PFSK-1 (cell line): ENCODE results near the gene RPGRIP1.

Source experiments
- FOXP2 ChIP-seq: optimal IDR thresholded peaks from 2 replicates; pipeline ENCODE3; 2011; ENCODE audit warnings: borderline replicate concordance, control low read depth, inconsistent platforms; ENCODE audit not compliant: insufficient read depth; ENCODE audit errors: extremely low read length, extremely low read depth
- POLR2AphosphoS5 ChIP-seq: IDR thresholded peaks from 2 replicates; pipeline ENCODE4 v1.6.1; 2012; ENCODE audit warnings: low read depth, mild to moderate bottlenecking, control low read depth, low read length, moderate library complexity
- SIN3A ChIP-seq: IDR thresholded peaks from 2 replicates; pipeline ENCODE4 v1.6.1; 2012; ENCODE audit warnings: mild to moderate bottlenecking, low read length, moderate library complexity, borderline replicate concordance; ENCODE audit not compliant: insufficient read depth
- TAF1 ChIP-seq: IDR thresholded peaks from 2 replicates; pipeline ENCODE4 v1.6.1; 2012; ENCODE audit warnings: low read length, control low read depth, borderline replicate concordance; ENCODE audit not compliant: insufficient read depth
- TF ChIP-seq, protein P1 (sequence below), 2 experiments: IDR thresholded peaks; 2 replicates each; pipeline versions ENCODE4 v1.6.1 to v1.8.0; 2011 to 2012; ENCODE audit warnings: low read depth in 2 of 2, low read length in 2 of 2, control low read depth in 1 of 2, inconsistent platforms in 1 of 2, mild to moderate bottlenecking in 1 of 2, moderate library complexity in 1 of 2; ENCODE audit not compliant: insufficient read depth in 1 of 2

The RPGRIP1 gene

DNA sequence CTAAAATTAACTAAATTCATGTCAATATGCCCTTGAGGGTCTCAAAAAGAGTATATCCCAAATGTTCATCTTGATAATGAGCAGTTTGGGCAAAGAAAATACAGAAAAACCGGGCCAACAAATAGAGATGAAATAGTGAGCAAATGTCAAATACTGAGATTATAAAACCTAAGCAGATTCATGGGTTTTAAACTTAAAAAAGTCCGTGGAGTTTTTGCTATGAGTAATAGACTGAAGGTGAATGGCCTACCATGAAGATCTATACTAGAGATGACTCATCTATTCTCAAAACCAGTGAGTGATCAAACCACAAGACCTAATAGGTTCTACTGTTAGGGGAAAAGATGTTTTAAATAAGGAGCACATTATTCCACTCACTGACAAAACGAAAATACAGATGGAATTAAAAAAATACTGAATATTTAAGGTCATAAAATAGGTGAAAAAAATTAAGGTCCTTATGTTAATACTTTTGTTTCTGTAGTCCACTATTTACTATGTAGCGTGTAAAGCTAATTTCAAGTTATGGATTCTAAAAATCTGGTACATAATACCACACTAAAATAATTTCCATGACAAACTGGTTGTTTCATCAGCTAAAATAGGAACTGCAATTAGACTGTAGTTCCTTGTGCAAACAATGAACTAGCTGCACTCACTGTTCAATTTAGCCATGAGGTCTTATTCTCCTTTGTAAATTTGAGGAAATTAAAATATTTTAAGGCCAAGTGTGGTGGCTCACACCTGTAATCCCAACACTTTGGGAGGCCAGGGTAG lies 15.7 kb upstream of the RPGRIP1 start:
- no peak for TF ChIP-seq POLR2AphosphoS5

DNA sequence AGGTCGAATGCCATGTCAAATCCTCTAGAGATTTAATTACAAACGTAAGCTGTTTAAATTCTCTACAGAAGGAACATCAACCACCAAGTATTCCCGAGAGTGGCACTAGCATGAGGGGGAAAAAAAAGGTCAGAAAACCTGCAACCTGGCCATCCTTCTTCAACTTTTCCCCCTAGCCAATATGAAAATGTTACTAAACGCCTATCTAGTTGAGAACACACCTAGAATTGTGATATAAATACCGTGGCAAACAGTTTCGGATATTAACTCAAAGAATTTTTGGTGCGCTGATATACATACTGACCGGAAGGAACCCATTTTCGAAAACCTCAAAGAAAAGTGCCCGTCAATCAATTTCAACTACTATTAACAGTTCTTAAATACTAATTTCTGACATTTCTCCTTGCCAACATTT lies 12.4 kb upstream of the RPGRIP1 start:
- TF ChIP-seq POLR2AphosphoS5 (no peak), SIN3A (no peak), FOXP2 (no peak), TAF1 (no peak)
- TF ChIP-seq, protein P1, sequence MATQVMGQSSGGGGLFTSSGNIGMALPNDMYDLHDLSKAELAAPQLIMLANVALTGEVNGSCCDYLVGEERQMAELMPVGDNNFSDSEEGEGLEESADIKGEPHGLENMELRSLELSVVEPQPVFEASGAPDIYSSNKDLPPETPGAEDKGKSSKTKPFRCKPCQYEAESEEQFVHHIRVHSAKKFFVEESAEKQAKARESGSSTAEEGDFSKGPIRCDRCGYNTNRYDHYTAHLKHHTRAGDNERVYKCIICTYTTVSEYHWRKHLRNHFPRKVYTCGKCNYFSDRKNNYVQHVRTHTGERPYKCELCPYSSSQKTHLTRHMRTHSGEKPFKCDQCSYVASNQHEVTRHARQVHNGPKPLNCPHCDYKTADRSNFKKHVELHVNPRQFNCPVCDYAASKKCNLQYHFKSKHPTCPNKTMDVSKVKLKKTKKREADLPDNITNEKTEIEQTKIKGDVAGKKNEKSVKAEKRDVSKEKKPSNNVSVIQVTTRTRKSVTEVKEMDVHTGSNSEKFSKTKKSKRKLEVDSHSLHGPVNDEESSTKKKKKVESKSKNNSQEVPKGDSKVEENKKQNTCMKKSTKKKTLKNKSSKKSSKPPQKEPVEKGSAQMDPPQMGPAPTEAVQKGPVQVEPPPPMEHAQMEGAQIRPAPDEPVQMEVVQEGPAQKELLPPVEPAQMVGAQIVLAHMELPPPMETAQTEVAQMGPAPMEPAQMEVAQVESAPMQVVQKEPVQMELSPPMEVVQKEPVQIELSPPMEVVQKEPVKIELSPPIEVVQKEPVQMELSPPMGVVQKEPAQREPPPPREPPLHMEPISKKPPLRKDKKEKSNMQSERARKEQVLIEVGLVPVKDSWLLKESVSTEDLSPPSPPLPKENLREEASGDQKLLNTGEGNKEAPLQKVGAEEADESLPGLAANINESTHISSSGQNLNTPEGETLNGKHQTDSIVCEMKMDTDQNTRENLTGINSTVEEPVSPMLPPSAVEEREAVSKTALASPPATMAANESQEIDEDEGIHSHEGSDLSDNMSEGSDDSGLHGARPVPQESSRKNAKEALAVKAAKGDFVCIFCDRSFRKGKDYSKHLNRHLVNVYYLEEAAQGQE (IDR thresholded peaks at IDR 0.05; ENCODE audit: insufficient read depth in 1 of 2, low read depth in 2 of 2, low read length in 2 of 2), result no peak

DNA sequence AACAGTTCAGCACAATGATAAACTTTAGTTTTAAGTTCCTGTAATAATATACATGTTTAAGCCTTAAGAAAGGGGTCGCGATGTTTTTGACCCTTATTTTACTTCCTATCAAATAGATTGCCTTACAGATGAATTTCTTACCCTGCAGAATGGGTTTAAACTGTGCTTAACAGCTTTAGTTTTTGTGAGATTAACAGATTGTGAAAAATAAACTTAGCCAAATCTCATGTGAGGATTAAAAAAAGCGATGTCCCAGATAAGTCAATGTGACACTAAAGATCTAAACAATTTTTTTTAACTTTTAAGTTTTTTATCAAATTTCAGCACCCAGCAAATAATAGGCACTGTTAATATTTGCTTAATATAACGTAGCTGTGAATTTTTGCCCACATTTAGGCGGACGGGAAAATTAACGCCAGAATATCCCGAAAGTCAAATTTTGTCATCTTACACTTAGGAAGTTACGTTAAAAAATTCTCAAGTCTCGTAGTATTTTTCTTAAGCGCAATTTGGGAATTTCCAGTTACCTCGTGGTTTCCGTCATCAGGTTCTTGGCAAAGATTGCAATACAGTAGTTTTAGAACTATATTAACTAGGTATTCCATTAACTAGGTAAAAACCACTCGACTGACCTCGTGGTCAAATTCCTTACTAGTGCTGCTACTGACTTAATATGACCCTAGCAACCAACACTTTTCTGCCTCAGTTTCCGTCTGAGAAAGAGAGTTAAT lies 11.8 kb upstream of the RPGRIP1 start:
- TF ChIP-seq TAF1, result no peak
- no peak for TF ChIP-seq FOXP2
- TF ChIP-seq, protein P1 (IDR thresholded peaks at IDR 0.05; ENCODE audit: insufficient read depth in 1 of 2, low read depth in 2 of 2, low read length in 2 of 2), result no peak
- TF ChIP-seq SIN3A, result no peak
- TF ChIP-seq POLR2AphosphoS5, result no peak

DNA sequence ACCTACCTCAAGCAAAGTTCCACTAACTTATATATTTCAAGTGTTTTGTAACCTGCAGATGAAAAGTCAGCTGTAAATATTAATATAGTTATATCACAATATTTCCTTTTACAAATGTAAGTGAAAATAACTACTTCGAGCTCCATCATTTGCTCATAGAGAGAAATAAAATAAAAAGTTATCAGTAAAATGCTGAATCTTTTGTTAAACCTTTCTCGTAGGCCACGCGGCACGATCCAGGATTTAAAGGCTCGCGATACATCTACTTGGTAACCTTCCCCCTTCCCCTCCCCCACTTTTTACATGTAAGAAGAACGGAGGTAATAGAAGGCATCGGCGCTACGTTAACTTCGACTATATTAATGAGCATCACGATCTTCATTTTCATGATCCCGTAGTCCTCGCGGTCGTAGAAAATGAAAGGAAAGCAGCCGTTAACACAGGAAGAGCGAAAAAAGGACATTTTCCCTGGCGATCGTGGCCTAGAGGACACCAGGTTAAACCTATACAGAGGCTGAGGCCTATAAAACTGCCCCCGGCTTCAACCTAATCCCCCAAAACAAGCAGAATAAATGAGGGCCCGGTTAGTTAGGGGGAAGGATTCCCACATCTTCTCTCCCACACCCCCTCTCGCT lies 11.1 kb upstream of the RPGRIP1 start:
- peak; percentile 6; the same call in 1 of the 2 replicates for TF ChIP-seq SIN3A
- no peak for TF ChIP-seq POLR2AphosphoS5

DNA sequence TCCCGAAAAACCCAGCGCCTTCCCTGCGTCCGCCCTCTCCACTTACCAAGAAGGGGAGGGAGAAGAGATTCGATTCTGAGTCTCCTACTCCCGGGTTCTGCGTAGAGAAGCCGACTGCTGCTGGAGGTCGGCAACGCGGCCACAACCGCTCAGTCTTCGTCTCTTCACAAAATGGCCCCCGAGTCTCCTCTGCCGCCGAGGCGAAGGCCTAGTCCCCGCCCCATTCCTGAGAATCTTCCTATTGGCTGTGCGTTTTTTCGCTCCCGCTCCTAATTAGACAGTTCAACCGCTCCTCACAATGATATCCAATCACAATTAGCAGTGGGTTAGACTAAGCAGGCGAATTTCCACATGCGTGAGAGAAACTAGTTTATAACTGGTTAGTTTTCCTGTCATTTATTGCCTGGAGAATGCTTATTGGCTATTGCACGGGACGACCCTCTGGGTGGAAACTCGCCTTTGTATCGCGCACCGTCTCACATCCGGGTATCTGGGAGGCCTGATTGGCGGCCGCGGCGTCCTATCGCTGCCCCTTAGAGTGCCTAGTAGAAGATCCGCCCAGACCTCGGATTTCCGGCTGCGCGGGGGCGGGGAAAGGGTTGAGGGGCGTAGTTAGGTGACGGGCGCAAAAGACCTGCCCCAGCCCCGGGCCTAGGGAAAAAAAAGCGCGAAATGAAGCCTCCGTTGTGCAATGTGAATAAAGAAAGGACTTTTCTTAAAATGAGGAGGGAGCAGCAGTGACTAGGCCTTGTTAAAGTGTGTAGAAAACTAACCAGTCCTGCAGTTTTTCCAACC lies 10.4 kb upstream of the RPGRIP1 start, which contains the start of gene HNRNPC:
Gene HNRNPC (minus strand): TSS at position 191 of the 795 bp plus-strand sequence. CDS start 35,249 bp downstream, outside the sequence.
- TF ChIP-seq FOXP2 (no peak), POLR2AphosphoS5 (peak; percentile 86), TAF1 (peak; percentile 90; the same call in 1 of the 2 replicates), SIN3A (no peak)
- TF ChIP-seq, protein P1 (IDR thresholded peaks at IDR 0.05; ENCODE audit: insufficient read depth in 1 of 2, low read depth in 2 of 2, low read length in 2 of 2), result 0 out of 4 replicates have a peak, but pooled peaks of 1 of the 2 experiments have one; percentile 28
